OCI-LY1 (cell line): Measurements from ENCODE around the gene RBKS.

Experiments used
- H2AFZ ChIP-seq: fragments of 200-600 bp; sonication (generic), shearing (Covaris generic); 2 replicates; pipeline ENCODE4 v1.6.0; 2014; ENCODE audit warnings: antibody characterized with exemption, mild to moderate bottlenecking, low read length
- H3F3A ChIP-seq: fragments of 200-600 bp; sonication (generic), shearing (Covaris generic); 2 replicates; pipeline ENCODE4 v1.6.0; 2014; ENCODE audit warnings: mild to moderate bottlenecking, antibody characterized with exemption, low read length, moderate library complexity; ENCODE audit not compliant: insufficient read depth
- H3K27ac ChIP-seq: fragments of 200-600 bp; sonication (generic); 2 replicates; pipeline ENCODE4 v1.5.1; 2014; ENCODE audit warnings: low read length, mixed run types, mild to moderate bottlenecking, low read depth; ENCODE audit not compliant: poor library complexity, severe bottlenecking
- H3K27me3 ChIP-seq: fragments of 200-600 bp; sonication (generic); 2 replicates; pipeline ENCODE4 v1.6.0; 2014; ENCODE audit warnings: antibody characterized with exemption, mild to moderate bottlenecking, low read length, moderate library complexity; ENCODE audit not compliant: insufficient read depth
- H3K36me3 ChIP-seq: fragments of 200-600 bp; sonication (generic); 2 replicates; pipeline ENCODE4 v1.6.1; 2014; ENCODE audit warnings: mild to moderate bottlenecking, antibody characterized with exemption, low read length, moderate library complexity, mixed read lengths; ENCODE audit not compliant: insufficient read depth
- H3K4me1 ChIP-seq: fragments of 200-600 bp; sonication (generic); 2 replicates; pipeline ENCODE4 v1.5.1; 2014; ENCODE audit warnings: mild to moderate bottlenecking, low read length, moderate library complexity; ENCODE audit not compliant: insufficient read depth, severe bottlenecking
- H3K4me2 ChIP-seq: fragments of 200-600 bp; sonication (generic), shearing (Covaris generic); 2 replicates; pipeline ENCODE4 v1.6.1; 2014; ENCODE audit warnings: low read length
- H3K4me3 ChIP-seq: fragments of 200-600 bp; sonication (generic); 2 replicates; pipeline ENCODE4 v1.5.1; 2014; ENCODE audit warnings: low read length, low read depth, mild to moderate bottlenecking, mixed read lengths; ENCODE audit not compliant: poor library complexity, severe bottlenecking
- H3K79me2 ChIP-seq: fragments of 200-600 bp; shearing (Covaris generic); 2 replicates; pipeline ENCODE4 v1.6.1; 2016; ENCODE audit warnings: mixed run types, low read length, mixed read lengths; ENCODE audit not compliant: insufficient read depth
- H3K9ac ChIP-seq: fragments of 200-600 bp; sonication (generic), shearing (Covaris generic); 2 replicates; pipeline ENCODE4 v1.6.1; 2014; ENCODE audit warnings: mild to moderate bottlenecking, low read length, mixed read lengths
- H3K9me2 ChIP-seq: fragments of 200-600 bp; sonication (generic), shearing (Covaris generic); 2 replicates; pipeline ENCODE4 v1.6.1; 2014; ENCODE audit warnings: low read depth, mild to moderate bottlenecking, low read length, mixed read lengths
- H3K9me3 ChIP-seq: fragments of 200-600 bp; shearing (Covaris generic); 2 replicates; pipeline ENCODE4 v1.6.1; 2014; ENCODE audit warnings: low read length, mixed read lengths
- H4K20me1 ChIP-seq: fragments of 200-600 bp; sonication (generic), shearing (Covaris generic); 2 replicates; pipeline ENCODE4 v1.6.0; 2016; ENCODE audit warnings: mild to moderate bottlenecking, low read length; ENCODE audit not compliant: insufficient read depth
- CTCF ChIP-seq: fragments of 200-600 bp; sonication (generic), shearing (Covaris generic); IDR thresholded peaks from 2 replicates; pipeline ENCODE4 v1.5.1; 2017; ENCODE audit warnings: mild to moderate bottlenecking, antibody characterized with exemption, low read length, moderate library complexity, mixed read lengths
- EZH2 ChIP-seq: fragments of 200-600 bp; sonication (generic), shearing (Covaris generic); IDR thresholded peaks from 2 replicates; pipeline ENCODE4 v1.8.0; 2017; ENCODE audit warnings: borderline replicate concordance, mixed run types, mild to moderate bottlenecking, antibody characterized with exemption, low read length, moderate library complexity, mixed read lengths

RBKS gene

GRCh38 chr2:27736031-27736889, 153.9 kb downstream of the RBKS start:
- no peak overlapping the region for H3K9ac ChIP-seq
- no peak overlapping the region for H3K4me3 ChIP-seq
- no peak for TF ChIP-seq EZH2
- TF ChIP-seq CTCF, result no peak
- H3K36me3 ChIP-seq, result no peaks in the 10 kb centered on the region
- H3K27me3 ChIP-seq, result no peaks in the 10 kb centered on the region
- no peaks in the 10 kb centered on the region for H4K20me1 ChIP-seq
- H3K79me2 ChIP-seq, result no peaks in the 10 kb centered on the region
- H3K4me2 ChIP-seq, result no peak overlapping the region
- H2AFZ ChIP-seq, result no peak overlapping the region
- no peak overlapping the region for H3K27ac ChIP-seq
- no peaks in the 10 kb centered on the region for H3F3A ChIP-seq
- H3K9me2 ChIP-seq, result no peaks in the 10 kb centered on the region
- H3K4me1 ChIP-seq, result no peaks in the 10 kb centered on the region
- no peaks in the 10 kb centered on the region for H3K9me3 ChIP-seq

GRCh38 chr2:27735263-27735904, 154.8 kb downstream of the RBKS start:
- no peaks in the 10 kb centered on the region for H3K36me3 ChIP-seq
- H3K9ac ChIP-seq, result no peak overlapping the region
- no peak for TF ChIP-seq EZH2
- TF ChIP-seq CTCF, result no peak
- H3K9me2 ChIP-seq, result no peaks in the 10 kb centered on the region
- no peak overlapping the region for H2AFZ ChIP-seq
- no peaks in the 10 kb centered on the region for H3K4me1 ChIP-seq
- H3K79me2 ChIP-seq, result no peaks in the 10 kb centered on the region
- no peak overlapping the region for H3K27ac ChIP-seq
- H3K4me2 ChIP-seq, result no peak overlapping the region
- no peaks in the 10 kb centered on the region for H4K20me1 ChIP-seq
- H3K4me3 ChIP-seq, result no peak overlapping the region
- no peaks in the 10 kb centered on the region for H3F3A ChIP-seq
- no peaks in the 10 kb centered on the region for H3K27me3 ChIP-seq
- H3K9me3 ChIP-seq, result no peaks in the 10 kb centered on the region

- H3K36me3 ChIP-seq, result no peaks in the 10 kb centered on the region
- H3K4me1 ChIP-seq, result no peaks in the 10 kb centered on the region
- no peak overlapping the region for H2AFZ ChIP-seq
- no peaks in the 10 kb centered on the region for H4K20me1 ChIP-seq
- H3K9me3 ChIP-seq, result no peaks in the 10 kb centered on the region
- no peak overlapping the region for H3K9ac ChIP-seq
- H3K79me2 ChIP-seq, result no peaks in the 10 kb centered on the region
- H3K9me2 ChIP-seq, result no peaks in the 10 kb centered on the region
- H3F3A ChIP-seq, result no peaks in the 10 kb centered on the region
- no peaks in the 10 kb centered on the region for H3K27me3 ChIP-seq
- TF ChIP-seq EZH2 (no peak), CTCF (no peak)
- H3K4me3 ChIP-seq, result no peak overlapping the region
- no peak overlapping the region for H3K27ac ChIP-seq
- no peak overlapping the region for H3K4me2 ChIP-seq
Measured at GRCh38 chr2:27734305-27734704, 155.9 kb downstream of the RBKS start.
